GM12878 (cell line): ENCODE data around the gene TMC5. TPM values are rescaled to one million over a fixed set of nuclear protein-coding genes. Genes with fewer than 3 reads are reported as not detected.

Experiments used
- ATF3 ChIP-seq: IDR thresholded peaks from 2 replicates; pipeline ENCODE4 v1.6.1; 2011; ENCODE audit warnings: low read depth, mild to moderate bottlenecking, low read length, moderate library complexity, borderline replicate concordance; ENCODE audit errors: extremely low read depth
- BCLAF1 ChIP-seq: fragments of 450-650 bp; IDR thresholded peaks from 2 replicates; pipeline ENCODE4 v1.6.1; 2017; ENCODE audit warnings: antibody characterized with exemption, mild to moderate bottlenecking, moderate library complexity
- CBX5 ChIP-seq: sonication (generic); IDR thresholded peaks from 2 replicates; pipeline ENCODE4 v1.6.1; 2016; ENCODE audit warnings: low read depth, moderate library complexity, mild to moderate bottlenecking, inconsistent platforms
- CEBPB ChIP-seq, 2 experiments: fragments of 150-350 bp in 1 of 2; IDR thresholded peaks; 2 replicates each; pipeline ENCODE4 v1.6.1; 2012 to 2014; ENCODE audit warnings: low read depth in 2 of 2, low read length in 2 of 2, borderline replicate concordance in 1 of 2, inconsistent platforms in 1 of 2
- CHD1 ChIP-seq: IDR thresholded peaks from 2 replicates; pipeline ENCODE4 v1.6.1; 2012; ENCODE audit warnings: low read depth, low read length, improper control_type of control experiment
- FOS ChIP-seq: IDR thresholded peaks from 3 replicates; pipeline ENCODE4 v1.6.1; 2011; ENCODE audit warnings: borderline replicate concordance; ENCODE audit not compliant: insufficient read length; ENCODE audit errors: extremely low read depth
- HDAC6 ChIP-seq: fragments of 200-600 bp; sonication (generic); IDR thresholded peaks from one replicate; pipeline ENCODE4 v1.8.0; 2017; ENCODE audit warnings: antibody characterized with exemption; ENCODE audit not compliant: unreplicated experiment
- HSF1 ChIP-seq: fragments of 150-350 bp; IDR thresholded peaks from 2 replicates; pipeline ENCODE4 v1.6.1; 2014; ENCODE audit warnings: mild to moderate bottlenecking, low read depth, low read length
- IRF3 ChIP-seq: fragments of 450-650 bp; IDR thresholded peaks from 2 replicates; pipeline ENCODE4 v1.6.1; 2014; ENCODE audit warnings: mild to moderate bottlenecking
- KAT2A ChIP-seq: conservative IDR thresholded peaks from 2 replicates; pipeline ENCODE4 v1.6.1; 2011; ENCODE audit warnings: low read depth, low read length; ENCODE audit not compliant: control insufficient read depth
- KLF5 ChIP-seq: fragments of 450-650 bp; IDR thresholded peaks from 2 replicates; pipeline ENCODE4 v1.6.1; 2014; ENCODE audit warnings: mild to moderate bottlenecking; ENCODE audit not compliant: partially characterized antibody
- MEF2A ChIP-seq: IDR thresholded peaks from 2 replicates; pipeline ENCODE4 v1.6.1; 2011; ENCODE audit warnings: low read depth, mild to moderate bottlenecking, low read length, moderate library complexity; ENCODE audit not compliant: insufficient read depth
- MEF2B ChIP-seq: fragments of 450-650 bp; IDR thresholded peaks from 2 replicates; pipeline ENCODE4 v1.6.1; 2018; ENCODE audit warnings: mild to moderate bottlenecking, moderate library complexity; ENCODE audit not compliant: partially characterized antibody, poor library complexity, severe bottlenecking
- MTA2 ChIP-seq: fragments of 450-650 bp; IDR thresholded peaks from 2 replicates; pipeline ENCODE4 v1.6.1; 2016; ENCODE audit warnings: low read depth, mild to moderate bottlenecking, moderate library complexity
- MYB ChIP-seq: fragments of 150-350 bp; IDR thresholded peaks from 2 replicates; pipeline ENCODE4 v1.6.1; 2014; ENCODE audit warnings: mild to moderate bottlenecking, low read depth, low read length, borderline replicate concordance
- NRF1 ChIP-seq: conservative IDR thresholded peaks from 2 replicates; pipeline ENCODE4 v1.6.1; 2011; ENCODE audit warnings: mild to moderate bottlenecking, low read depth, low read length, improper control_type of control experiment
- RAD51 ChIP-seq: fragments of 450-650 bp; IDR thresholded peaks from 2 replicates; pipeline ENCODE4 v1.6.1; 2016; ENCODE audit warnings: moderate library complexity, mild to moderate bottlenecking, inconsistent platforms
- RUNX3 ChIP-seq: IDR thresholded peaks from 2 replicates; pipeline ENCODE4 v1.6.1; 2012; ENCODE audit warnings: low read length, inconsistent platforms
- SMC3 ChIP-seq: IDR thresholded peaks from 2 replicates; pipeline ENCODE4 v1.6.1; 2011; ENCODE audit warnings: low read length, improper control_type of control experiment, borderline replicate concordance
- TBL1XR1 ChIP-seq: IDR thresholded peaks from 2 replicates; pipeline ENCODE4 v1.6.1; 2012; ENCODE audit warnings: low read depth, low read length, improper control_type of control experiment
- TCF12 ChIP-seq: IDR thresholded peaks from 2 replicates; pipeline ENCODE4 v1.6.1; 2011; ENCODE audit warnings: low read depth, mild to moderate bottlenecking, low read length
- USF1 ChIP-seq: IDR thresholded peaks from 2 replicates; pipeline ENCODE4 v1.6.1; 2011; ENCODE audit warnings: borderline replicate concordance, low read depth, mild to moderate bottlenecking, moderate library complexity, mixed read lengths, low read length; ENCODE audit not compliant: insufficient read depth; ENCODE audit errors: extremely low read length
- ZNF24 ChIP-seq: fragments of 450-650 bp; IDR thresholded peaks from 2 replicates; pipeline ENCODE4 v1.6.1; 2017; ENCODE audit warnings: antibody characterized with exemption, mild to moderate bottlenecking
- ZNF384 ChIP-seq: IDR thresholded peaks from 2 replicates; pipeline ENCODE4 v1.6.1; 2012; ENCODE audit warnings: low read depth, mild to moderate bottlenecking, low read length, improper control_type of control experiment, borderline replicate concordance
- polyA plus RNA-seq, 11 experiments: library from polyadenylated mRNA; depleted of rRNA in 4 of 11; unstranded in 6 of 11; stranded (reverse) in 5 of 11; fragments of >200 nt; fragmentation: Nextera tagmentation in 4 of 11; fragmentation: Illumina TruSeq in 1 of 11; extraction: Ambion mirVana in 4 of 11; extraction: Trizol in 1 of 11; gene quantifications; 1 replicate in 1 of 11; 2 replicates in 10 of 11; pipeline versions ENCODE4 v1.2.1 to v1.2.3, GENCODE V29; 2011 to 2016; ENCODE audit warnings: inconsistent platforms in 2 of 11, missing spikeins in 2 of 11, low read depth in 1 of 11
- total RNA-seq, 4 experiments: library from RNA; depleted of rRNA in 3 of 4; stranded (reverse); fragments of >200 nt in 3 of 4; fragmentation: Illumina TruSeq in 1 of 4; extraction: Trizol in 1 of 4; gene quantifications; 2 replicates each; pipeline versions ENCODE4 v1.2.1 to v1.2.3, GENCODE V29; 2013 to 2021

TMC5 gene
- total and polyA plus RNA-seq, 10 of the 15 experiments (the other 5 are each of a cell fraction or from before 2014, with no cell fraction given), result 0.01 to 0.10 (median 0.07) TPM; not detected in 5

GRCh38 chr16:19375561-19376158 lies 42.0 kb upstream of the TMC5 start (continued):
- TF ChIP-seq BCLAF1 (no peak), SMC3 (peak; percentile 99), MYB (no peak), MTA2 (no peak), ZNF384 (peak; percentile 72), HSF1 (no peak), CEBPB (IDR thresholded peaks at IDR 0.05; ENCODE audit: borderline replicate concordance in 1 of 2, low read depth in 2 of 2, low read length in 2 of 2) (no peak), RUNX3 (peak; percentile 44; the same call in 1 of the 2 replicates), ZNF24 (no peak), MEF2B (no peak), KAT2A (no peak), NRF1 (no peak), TBL1XR1 (0 out of 2 replicates have a peak, but pooled peaks have one; percentile 19), CHD1 (no peak), MEF2A (0 out of 2 replicates have a peak, but pooled peaks have one; percentile 22), USF1 (no peak), ATF3 (no peak), HDAC6 (no peak), TCF12 (no peak), IRF3 (no peak), CBX5 (no peak), RAD51 (peak; percentile 30; the same call in 1 of the 2 replicates), KLF5 (no peak), FOS (no peak)
